Skeletal muscle satellite cell (primary cell): ENCODE results near the gene RHOBTB1.
"Not testable (repeated sequence)": the region's sequence is repeated elsewhere in the genome, so short reads cannot be mapped to it uniquely, and the experiment has no call there.

Experiments used
- H3K27me3 ChIP-seq: 2 replicates; pipeline ENCODE4 v1.7.0; 2013; ENCODE audit warnings: low read length; ENCODE audit not compliant: control insufficient read depth, insufficient read depth
- H3K36me3 ChIP-seq: 2 replicates; pipeline ENCODE4 v1.7.0; 2013; ENCODE audit warnings: mild to moderate bottlenecking, control low read depth, low read length; ENCODE audit not compliant: insufficient read depth
- H3K4me1 ChIP-seq: 2 replicates; pipeline ENCODE4 v1.7.0; 2013; ENCODE audit warnings: low read length; ENCODE audit not compliant: control insufficient read depth, insufficient read depth
- H3K4me2 ChIP-seq: 2 replicates; pipeline ENCODE4 v1.7.0; 2013; ENCODE audit warnings: mild to moderate bottlenecking, low read length
- H3K4me3 ChIP-seq: 2 replicates; pipeline ENCODE4 v1.7.0; 2013; ENCODE audit warnings: low read length
- H3K9ac ChIP-seq: 2 replicates; pipeline ENCODE4 v1.7.0; 2013; ENCODE audit warnings: mild to moderate bottlenecking, low read depth, low read length, moderate library complexity
- H3K9me3 ChIP-seq: replicated peaks from 2 replicates; pipeline ENCODE4 v1.7.0; 2013; ENCODE audit warnings: mild to moderate bottlenecking, control low read depth, low read length

The RHOBTB1 gene

DNA sequence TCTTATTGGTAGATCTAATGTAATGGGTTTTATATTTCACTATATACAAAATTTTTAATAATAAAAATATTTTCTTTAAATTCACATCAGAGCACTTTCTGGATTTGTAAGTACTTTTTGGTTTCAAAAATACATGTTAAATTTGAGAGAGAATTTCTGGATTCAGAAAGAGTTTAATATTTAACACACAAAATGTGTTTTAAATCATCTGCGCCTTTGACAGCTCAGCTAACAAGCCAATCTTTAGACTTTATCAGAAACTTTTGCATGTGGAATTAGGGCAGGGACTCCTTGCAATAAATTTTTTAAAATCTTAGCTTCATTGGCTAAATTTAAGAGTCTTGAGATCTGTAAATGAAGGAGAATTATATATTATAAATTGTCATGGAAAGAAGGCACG, 32.7 kb upstream of the RHOBTB1 start:
- Histone ChIP-seq H3K4me3 (no peak overlapping the region), H3K9me3 (no peaks in the 10 kb centered on the region), H3K9ac (no peak overlapping the region), H3K4me2 (no peak overlapping the region), H3K27me3 (no peaks in the 10 kb centered on the region), H3K36me3 (no peaks in the 10 kb centered on the region), H3K4me1 (peaks cover 50% of the 10 kb centered on the region)

DNA sequence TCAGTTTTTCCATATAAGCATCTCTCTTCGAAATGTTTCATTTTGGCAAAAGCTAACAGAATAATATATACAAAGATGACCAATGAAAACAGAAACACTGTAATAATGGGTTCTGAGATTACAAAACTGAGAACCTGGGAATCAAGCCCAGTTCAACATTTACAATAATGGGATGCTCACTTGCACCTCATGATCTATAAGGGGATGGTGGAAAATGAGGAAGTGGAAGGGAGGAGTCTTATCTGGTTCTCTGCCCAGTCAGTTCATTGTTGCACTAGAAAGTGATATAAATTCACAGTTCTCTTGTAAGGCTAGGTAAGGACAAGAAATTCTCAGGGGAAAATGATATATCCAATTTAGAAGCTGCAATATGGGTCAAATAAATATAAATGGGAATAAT, 31.7 kb upstream of the RHOBTB1 start:
- Histone ChIP-seq H3K4me2 (no peak overlapping the region), H3K9ac (no peak overlapping the region), H3K4me1 (peaks cover 44% of the 10 kb centered on the region), H3K36me3 (no peaks in the 10 kb centered on the region), H3K4me3 (no peak overlapping the region), H3K9me3 (no peaks in the 10 kb centered on the region), H3K27me3 (no peaks in the 10 kb centered on the region)

DNA sequence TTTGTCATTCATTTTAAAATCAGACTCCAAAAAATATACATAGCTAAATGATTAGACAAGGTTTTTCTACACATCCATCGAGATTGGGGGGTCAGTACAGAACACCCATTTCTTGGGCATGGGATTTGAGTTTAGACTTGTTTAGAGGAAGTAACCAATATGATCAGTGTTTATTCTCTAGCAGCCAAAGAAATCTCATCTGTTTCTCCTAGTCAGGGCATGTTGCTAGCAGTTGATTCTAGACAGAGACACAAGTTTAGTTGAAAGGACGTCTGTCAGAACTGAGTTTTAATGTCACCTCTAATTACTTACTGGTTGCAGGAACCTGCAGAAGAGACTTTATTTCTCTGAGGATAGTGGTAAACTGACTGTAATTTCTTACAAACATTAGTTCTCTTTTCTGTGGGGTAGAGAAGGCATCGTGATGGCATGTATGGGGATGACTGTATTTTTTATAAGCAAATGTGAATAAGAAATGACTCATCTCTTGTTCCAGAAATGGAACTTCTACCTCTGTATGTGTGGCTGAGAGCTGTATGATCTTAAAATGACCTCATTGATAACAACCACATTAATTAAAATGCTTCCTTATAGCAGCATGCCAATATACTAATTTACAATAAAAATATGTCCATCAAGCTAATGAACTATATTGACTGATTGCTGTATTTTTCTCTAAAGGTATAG, 30.6 kb upstream of the RHOBTB1 start:
- Histone ChIP-seq H3K9me3 (no peaks in the 10 kb centered on the region), H3K4me2 (peak overlapping the region; percentile 58), H3K9ac (no peak overlapping the region), H3K4me3 (no peak overlapping the region), H3K27me3 (no peaks in the 10 kb centered on the region), H3K36me3 (no peaks in the 10 kb centered on the region), H3K4me1 (peaks cover 33% of the 10 kb centered on the region)

DNA sequence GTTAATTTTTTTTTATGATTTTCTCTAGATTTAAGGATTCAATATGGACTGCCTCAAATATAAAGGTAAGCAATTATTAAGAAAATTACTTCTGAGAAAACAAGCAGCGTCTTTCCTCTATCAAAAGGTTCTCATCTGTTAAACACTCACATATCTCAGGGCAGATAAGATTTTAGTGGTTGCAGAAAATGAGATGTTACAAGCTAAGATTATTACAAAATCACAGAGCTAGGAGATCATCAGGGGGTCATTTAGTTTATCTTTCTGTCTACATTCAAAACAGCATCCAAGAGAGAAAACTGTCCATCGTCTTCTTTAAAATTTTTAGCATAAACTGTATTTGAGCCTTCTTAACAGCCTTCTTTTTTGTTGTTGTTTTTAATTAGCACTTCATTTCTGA, 29.1 kb upstream of the RHOBTB1 start:
- no peaks in the 10 kb centered on the region for H3K36me3 ChIP-seq

DNA sequence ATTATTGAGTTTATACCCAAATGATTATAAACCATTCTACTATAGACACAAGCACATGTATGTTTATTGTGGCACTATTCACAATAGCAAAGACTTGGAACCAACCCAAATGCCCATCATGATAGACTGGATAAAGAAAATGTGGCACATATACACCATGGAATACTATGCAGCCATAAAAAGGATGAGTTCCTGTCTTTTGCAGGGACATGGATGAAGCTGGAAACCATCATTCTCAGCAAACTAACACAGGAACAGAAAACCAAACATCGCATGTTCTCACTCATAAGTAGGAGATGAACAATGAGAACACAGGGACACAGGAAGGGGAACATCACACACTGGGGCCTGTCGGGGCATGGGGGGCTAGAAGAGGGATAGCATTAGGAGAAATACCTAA, 28.2 kb upstream of the RHOBTB1 start:
- peaks cover 19% of the 10 kb centered on the region for H3K4me1 ChIP-seq
- not testable (repeated sequence) for H3K4me2 ChIP-seq, H3K9ac ChIP-seq, H3K4me3 ChIP-seq, H3K27me3 ChIP-seq, H3K9me3 ChIP-seq, H3K36me3 ChIP-seq

More for the DNA sequence above, 29.1 kb upstream of the RHOBTB1 start:
- Histone ChIP-seq H3K4me3 (no peak overlapping the region), H3K4me2 (no peak overlapping the region), H3K4me1 (peaks cover 20% of the 10 kb centered on the region), H3K9me3 (no peaks in the 10 kb centered on the region), H3K27me3 (no peaks in the 10 kb centered on the region), H3K9ac (no peak overlapping the region)

DNA sequence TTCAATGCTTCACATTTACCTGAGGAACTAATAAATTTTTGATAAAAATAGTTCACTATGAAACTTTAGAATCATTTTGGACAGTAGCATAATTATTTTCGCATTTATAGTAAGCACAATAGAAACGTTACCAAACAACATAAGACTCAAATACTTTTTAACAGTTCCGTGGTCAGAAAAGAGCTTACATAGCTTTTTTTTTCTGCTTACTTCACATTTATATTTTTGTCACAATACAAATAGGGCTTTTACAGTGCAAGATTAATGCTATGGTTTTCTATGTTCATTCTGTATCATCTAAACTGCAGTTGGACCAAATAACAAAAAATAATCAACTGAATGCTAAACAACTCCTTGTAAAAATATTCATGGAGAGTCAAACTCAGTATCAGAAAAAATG, 26.5 kb upstream of the RHOBTB1 start:
- no peak overlapping the region for H3K4me3 ChIP-seq
- H3K9ac ChIP-seq: no peak overlapping the region
- no peaks in the 10 kb centered on the region for H3K27me3 ChIP-seq
- H3K4me1 ChIP-seq: peaks cover 17% of the 10 kb centered on the region
- no peak overlapping the region for H3K4me2 ChIP-seq
- no peaks in the 10 kb centered on the region for H3K36me3 ChIP-seq
- no peaks in the 10 kb centered on the region for H3K9me3 ChIP-seq

DNA sequence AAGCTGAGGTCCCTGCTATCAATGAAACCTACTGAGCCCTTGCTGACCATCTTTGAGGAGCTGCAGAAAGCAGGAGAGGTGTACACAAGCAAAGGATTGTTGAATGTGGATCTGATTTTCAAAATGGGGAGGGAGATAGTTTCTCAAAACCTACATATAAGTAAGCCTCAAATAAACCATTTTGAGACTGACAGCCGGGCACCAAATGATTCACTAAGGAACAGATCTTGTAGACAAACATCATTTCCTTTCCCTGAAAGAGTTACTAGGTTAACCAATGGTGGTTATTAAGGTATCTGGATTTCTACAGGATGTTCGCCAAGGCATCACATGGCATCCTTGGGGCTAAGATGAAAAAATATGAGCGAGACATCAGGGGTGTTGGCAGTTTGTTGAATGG, 24.5 kb upstream of the RHOBTB1 start:
- no peaks in the 10 kb centered on the region for H3K36me3 ChIP-seq
- H3K27me3 ChIP-seq: no peaks in the 10 kb centered on the region
- no peak overlapping the region for H3K4me3 ChIP-seq
- no peak overlapping the region for H3K9ac ChIP-seq
- no peaks in the 10 kb centered on the region for H3K9me3 ChIP-seq
- no peak overlapping the region for H3K4me2 ChIP-seq
- peaks cover 17% of the 10 kb centered on the region for H3K4me1 ChIP-seq

DNA sequence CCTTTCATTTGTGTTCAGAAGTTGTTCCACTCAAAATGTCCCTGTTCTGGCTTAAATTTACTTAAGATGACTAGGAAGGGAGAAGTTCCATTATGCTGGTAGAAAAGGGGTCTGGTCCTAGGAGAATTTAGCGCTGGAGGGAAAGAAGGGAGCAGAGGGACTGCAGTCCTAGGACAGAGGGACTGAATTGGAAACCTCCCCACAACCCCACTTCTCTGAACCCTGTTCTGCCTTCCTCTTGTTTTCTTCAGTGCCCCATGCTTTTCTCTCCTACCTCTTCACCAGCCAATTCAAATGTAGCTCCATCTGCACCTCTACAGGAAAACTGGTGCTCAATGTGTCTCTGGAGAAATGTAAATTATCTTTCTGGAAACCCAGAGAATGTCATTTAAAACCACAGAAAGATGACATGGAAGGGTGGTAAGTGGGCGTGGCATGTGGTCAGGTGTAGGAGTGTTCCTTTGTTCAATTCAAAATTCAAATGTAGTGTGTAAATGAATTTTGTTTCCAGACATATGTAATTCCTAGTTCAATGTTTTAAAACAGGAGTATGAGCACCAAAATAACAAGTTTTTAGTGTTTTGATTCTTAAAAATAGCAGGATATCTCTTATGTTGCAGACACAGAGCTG, 24.0 kb upstream of the RHOBTB1 start:
- no peak overlapping the region for H3K9ac ChIP-seq
- no peaks in the 10 kb centered on the region for H3K36me3 ChIP-seq
- peaks cover 22% of the 10 kb centered on the region for H3K4me1 ChIP-seq
- H3K9me3 ChIP-seq: no peaks in the 10 kb centered on the region
- no peaks in the 10 kb centered on the region for H3K27me3 ChIP-seq
- no peak overlapping the region for H3K4me3 ChIP-seq
- H3K4me2 ChIP-seq: no peak overlapping the region

DNA sequence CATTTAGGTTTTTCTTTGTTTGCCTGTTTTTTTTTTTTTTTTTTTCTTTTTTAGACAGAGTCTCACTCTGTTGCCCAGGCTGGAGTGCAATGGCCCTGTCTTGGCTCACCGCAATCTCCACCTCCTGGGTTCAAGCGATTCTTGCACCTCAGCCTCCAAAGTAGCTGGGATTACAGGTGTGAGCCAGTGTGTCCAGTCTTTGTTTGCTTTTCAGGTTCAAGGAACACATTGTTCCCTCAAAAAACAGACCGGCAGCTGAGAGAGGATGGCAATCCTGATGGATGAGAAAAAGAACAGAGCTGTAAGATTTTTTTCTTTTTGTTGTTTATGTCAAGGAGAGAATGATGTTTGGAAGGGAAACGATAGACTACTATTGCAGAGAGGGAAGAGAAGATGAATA, 23.3 kb upstream of the RHOBTB1 start:
- no peak overlapping the region for H3K4me2 ChIP-seq
- H3K36me3 ChIP-seq: no peaks in the 10 kb centered on the region
- H3K9ac ChIP-seq: no peak overlapping the region
- no peak overlapping the region for H3K4me3 ChIP-seq
- peaks cover 27% of the 10 kb centered on the region for H3K4me1 ChIP-seq
- H3K27me3 ChIP-seq: no peaks in the 10 kb centered on the region
- H3K9me3 ChIP-seq: no peaks in the 10 kb centered on the region

DNA sequence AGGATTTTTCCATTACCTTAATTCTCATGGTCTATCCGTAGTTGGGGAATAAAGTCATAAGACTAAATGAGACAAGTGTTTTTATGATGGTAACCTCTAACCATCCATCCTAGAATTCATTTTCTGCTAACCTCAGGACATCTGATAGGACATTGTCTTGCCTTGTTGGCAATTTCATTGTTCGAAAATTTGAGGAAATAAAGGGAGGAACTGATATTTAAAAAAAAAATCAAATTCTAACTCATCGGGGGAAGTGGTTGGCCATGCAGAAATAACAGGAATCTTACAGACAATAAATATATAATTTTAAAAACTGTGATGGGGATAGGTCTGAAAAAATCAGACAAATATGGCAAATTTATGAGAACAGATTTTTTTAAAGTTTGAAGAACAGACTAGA, 21.7 kb upstream of the RHOBTB1 start:
- H3K4me2 ChIP-seq: peak overlapping the region; percentile 57
- H3K9me3 ChIP-seq: no peaks in the 10 kb centered on the region
- no peak overlapping the region for H3K4me3 ChIP-seq
- H3K9ac ChIP-seq: no peak overlapping the region
- peaks cover 27% of the 10 kb centered on the region for H3K4me1 ChIP-seq
- H3K36me3 ChIP-seq: no peaks in the 10 kb centered on the region
- no peaks in the 10 kb centered on the region for H3K27me3 ChIP-seq

DNA sequence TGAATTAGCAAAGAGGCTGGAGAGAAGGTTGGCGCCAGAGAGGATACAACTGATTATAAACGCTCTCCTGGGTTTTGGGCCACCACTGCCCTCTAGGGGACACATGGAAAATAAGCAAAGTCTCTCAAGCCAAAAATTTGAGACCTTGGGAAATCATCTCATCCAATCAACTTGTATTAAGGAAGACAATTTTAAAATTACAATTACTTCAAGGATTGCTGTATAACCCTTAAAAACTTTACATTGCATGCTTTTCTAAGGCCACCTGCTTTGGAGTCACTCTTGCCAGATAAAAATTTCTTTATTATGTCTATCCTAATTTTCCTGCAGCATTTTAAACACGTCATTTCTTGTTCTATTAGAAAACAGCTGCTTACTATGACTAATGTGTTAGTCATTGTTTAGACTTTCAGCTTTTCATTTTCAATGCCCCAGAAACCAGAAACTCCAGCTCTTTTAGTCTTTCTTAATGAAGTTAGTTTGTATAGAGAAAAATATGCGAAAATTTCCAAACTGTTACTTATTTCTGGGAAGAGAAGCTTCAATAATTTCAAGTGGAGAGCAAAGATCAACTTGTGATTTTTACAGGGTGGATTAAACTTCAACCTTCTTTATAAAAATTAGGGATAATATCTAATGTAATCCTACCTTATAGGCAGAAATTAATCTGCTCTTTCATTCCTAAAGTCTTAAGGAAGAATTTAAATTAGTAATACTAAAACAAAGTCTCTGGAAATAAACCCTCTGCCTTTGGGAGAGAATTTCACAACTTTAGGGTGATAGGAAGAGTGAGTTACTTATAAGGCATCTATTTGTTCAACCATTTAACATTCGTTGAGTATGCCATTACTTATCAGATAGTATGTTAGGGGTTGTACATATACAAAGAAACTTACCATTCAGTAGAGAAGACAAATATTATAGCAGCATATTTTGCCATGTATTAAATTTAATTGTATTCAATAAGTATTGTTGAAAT, 20.6 kb upstream of the RHOBTB1 start:
- peak overlapping the region; percentile 43 for H3K4me3 ChIP-seq
- peak overlapping the region; percentile 76 for H3K9ac ChIP-seq
- H3K4me2 ChIP-seq: peak overlapping the region; percentile 57
- no peaks in the 10 kb centered on the region for H3K36me3 ChIP-seq
- no peaks in the 10 kb centered on the region for H3K27me3 ChIP-seq
- H3K4me1 ChIP-seq: peaks cover 31% of the 10 kb centered on the region
- no peaks in the 10 kb centered on the region for H3K9me3 ChIP-seq
